K562 (cell line): Measurements from ENCODE around the gene SIRT7. TPM values are rescaled to one million over a fixed set of nuclear protein-coding genes. Genes with fewer than 3 reads are reported as not detected.

Experiments used
- CBX8 ChIP-seq: fragments of 200-600 bp; sonication (generic); IDR thresholded peaks from 2 replicates; pipeline ENCODE4 v1.6.1; 2012; ENCODE audit warnings: borderline replicate concordance, mixed run types, low read depth, mild to moderate bottlenecking, moderate library complexity, mixed read lengths, low read length, control low read depth, inconsistent platforms; ENCODE audit not compliant: poor library complexity, severe bottlenecking; ENCODE audit errors: extremely low read depth
- CTBP1 ChIP-seq: fragments of 450-650 bp; IDR thresholded peaks from 2 replicates; pipeline ENCODE4 v1.6.1; 2016; ENCODE audit warnings: borderline replicate concordance
- EP400 ChIP-seq: fragments of 450-650 bp; IDR thresholded peaks from 2 replicates; pipeline ENCODE4 v1.6.1; 2017; ENCODE audit warnings: antibody characterized with exemption, mild to moderate bottlenecking, moderate library complexity
- GATA2 ChIP-seq: sonication (generic); formaldehyde crosslinking; IDR thresholded peaks from 2 replicates; pipeline ENCODE4 v1.4.0; 2020; ENCODE audit warnings: mild to moderate bottlenecking, missing genetic modification reagents
- KAT2B ChIP-seq: IDR thresholded peaks from one replicate; pipeline ENCODE4 v1.6.1; 2012; ENCODE audit warnings: low read depth, mild to moderate bottlenecking, control low read depth, inconsistent platforms, low read length, moderate library complexity
- NCOR1 ChIP-seq: fragments of 450-650 bp; IDR thresholded peaks from 2 replicates; pipeline ENCODE4 v1.6.1; 2016; ENCODE audit warnings: mild to moderate bottlenecking, moderate library complexity
- NELFE ChIP-seq: IDR thresholded peaks from 2 replicates; pipeline ENCODE4 v1.6.1; 2011; ENCODE audit warnings: mild to moderate bottlenecking; ENCODE audit not compliant: insufficient read depth, insufficient read length
- NR2C1 ChIP-seq, 2 experiments: fragments of 450-650 bp; IDR thresholded peaks; 2 replicates each; pipeline ENCODE4 v1.6.1; 2017; ENCODE audit warnings: mild to moderate bottlenecking in 2 of 2, antibody characterized with exemption in 1 of 2, inconsistent platforms in 1 of 2, missing compliant biosample characterization in 1 of 2, missing genetic modification characterization in 1 of 2
- SNAPC5 ChIP-seq: fragments of 250-450 bp; sonication (Bioruptor Pico); IDR thresholded peaks from 2 replicates; pipeline ENCODE4 v1.8.0; 2021; ENCODE audit warnings: moderate library complexity, mild to moderate bottlenecking, inconsistent platforms
- TAF9B ChIP-seq: fragments of 450-650 bp; IDR thresholded peaks from 2 replicates; pipeline ENCODE4 v1.6.1; 2018; ENCODE audit warnings: mild to moderate bottlenecking; ENCODE audit not compliant: partially characterized antibody
- TARDBP ChIP-seq: fragments of 450-650 bp; IDR thresholded peaks from 2 replicates; pipeline ENCODE4 v1.6.1; 2016
- TEAD4 ChIP-seq, 2 experiments: sonication (generic) in 1 of 2; formaldehyde crosslinking in 1 of 2; IDR thresholded peaks; 2 replicates each; pipeline versions ENCODE4 v1.6.1 to v1.8.0; 2012 to 2022; ENCODE audit warnings: borderline replicate concordance in 1 of 2, inconsistent platforms in 1 of 2, low read length in 1 of 2, mild to moderate bottlenecking in 1 of 2, missing genetic modification reagents in 1 of 2
- ZNF197 ChIP-seq: fragments of 200-800 bp; sonication (Bioruptor generic); IDR thresholded peaks from 2 replicates; pipeline ENCODE4 v1.6.1; 2016; ENCODE audit warnings: low read depth, missing genetic modification characterization, missing compliant biosample characterization
- ZNF407 ChIP-seq: fragments of 450-650 bp; IDR thresholded peaks from 2 replicates; pipeline ENCODE4 v1.6.1; 2016; ENCODE audit warnings: low read depth
- ZNF76 ChIP-seq: fragments of 250-450 bp; sonication (Bioruptor Pico); IDR thresholded peaks from 2 replicates; pipeline ENCODE4 v1.4.0; 2020; ENCODE audit warnings: mild to moderate bottlenecking, moderate library complexity, borderline replicate concordance
- polyA plus RNA-seq, 8 experiments: library from polyadenylated mRNA; depleted of rRNA in 4 of 8; stranded (reverse) in 5 of 8; unstranded in 3 of 8; fragments of >200 nt; fragmentation: Nextera tagmentation in 2 of 8; fragmentation: Illumina TruSeq in 1 of 8; extraction: Ambion mirVana in 2 of 8; extraction: Trizol in 1 of 8; gene quantifications; 2 replicates each; pipeline versions ENCODE4 v1.2.1 to v1.2.3, GENCODE V29; 2011 to 2014; ENCODE audit warnings: inconsistent platforms in 1 of 8, missing spikeins in 1 of 8
- total RNA-seq, 7 experiments: library from RNA; depleted of rRNA in 6 of 7; stranded (reverse); fragments of >200 nt in 6 of 7; fragmentation: Illumina TruSeq in 2 of 7; extraction: Trizol in 2 of 7; gene quantifications; 2 replicates each; pipeline versions ENCODE4 v1.2.1 to v1.2.3, GENCODE V29; 2011 to 2021; ENCODE audit warnings: low replicate concordance in 1 of 7
- TF ChIP-seq, protein P1 (sequence below): sonication (generic); formaldehyde crosslinking; IDR thresholded peaks from 2 replicates; pipeline ENCODE4 v1.8.1; 2022; ENCODE audit warnings: missing genetic modification reagents
- TF ChIP-seq, protein P2 (sequence below): fragments of 450-650 bp; formaldehyde crosslinking; IDR thresholded peaks from 2 replicates; pipeline ENCODE4 v1.4.0; 2020; ENCODE audit warnings: mild to moderate bottlenecking

SIRT7 gene
- total and polyA plus RNA-seq, 9 of the 15 experiments (the other 6 are each of a cell fraction or from before 2014, with no cell fraction given): 1.6 to 54.8 (median 20.3) TPM

DNA sequence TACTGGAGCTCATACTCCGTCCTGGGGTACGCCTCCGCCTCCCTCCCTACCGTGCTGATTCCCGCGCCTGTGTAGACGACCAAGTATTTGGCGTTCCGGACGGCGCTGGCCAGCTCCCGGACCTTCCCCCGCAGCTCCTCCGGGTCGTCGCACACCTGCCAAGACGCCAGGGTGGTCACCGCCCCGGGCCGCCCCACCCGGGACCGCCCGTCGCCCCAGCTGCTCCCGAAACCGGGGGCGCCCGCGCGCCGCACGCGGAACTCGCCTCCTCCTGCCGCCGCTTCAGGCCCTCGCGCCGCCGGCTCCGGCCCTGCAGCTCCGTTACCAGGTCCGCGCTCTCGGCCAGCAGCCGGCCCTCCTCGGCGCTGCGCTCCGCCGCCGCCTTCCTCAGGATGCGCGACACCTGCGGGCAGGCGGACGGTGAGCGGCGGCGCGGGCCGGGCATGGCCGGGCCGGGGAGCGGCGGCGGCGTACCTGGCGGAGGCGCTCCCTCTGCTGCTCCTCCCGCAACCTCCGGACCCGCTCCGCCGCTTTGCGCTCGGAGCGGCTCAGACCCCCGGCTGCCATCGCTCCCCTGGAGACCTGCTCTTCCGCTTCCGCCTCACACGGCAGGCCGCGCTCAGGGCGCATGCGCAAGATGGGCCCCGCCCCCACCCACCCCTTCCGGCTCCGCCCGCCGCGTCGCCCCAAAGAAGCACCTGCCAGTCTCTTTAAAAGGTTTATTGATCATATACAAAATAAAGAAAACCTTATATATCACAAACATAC is at the start of gene SIRT7 (continued):
- TF ChIP-seq, protein P1, sequence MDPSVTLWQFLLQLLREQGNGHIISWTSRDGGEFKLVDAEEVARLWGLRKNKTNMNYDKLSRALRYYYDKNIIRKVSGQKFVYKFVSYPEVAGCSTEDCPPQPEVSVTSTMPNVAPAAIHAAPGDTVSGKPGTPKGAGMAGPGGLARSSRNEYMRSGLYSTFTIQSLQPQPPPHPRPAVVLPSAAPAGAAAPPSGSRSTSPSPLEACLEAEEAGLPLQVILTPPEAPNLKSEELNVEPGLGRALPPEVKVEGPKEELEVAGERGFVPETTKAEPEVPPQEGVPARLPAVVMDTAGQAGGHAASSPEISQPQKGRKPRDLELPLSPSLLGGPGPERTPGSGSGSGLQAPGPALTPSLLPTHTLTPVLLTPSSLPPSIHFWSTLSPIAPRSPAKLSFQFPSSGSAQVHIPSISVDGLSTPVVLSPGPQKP (CRISPR knock-in tag): no peak
- no peak for TF ChIP-seq GATA2 (CRISPR knock-in tag)
- TF ChIP-seq TEAD4 (IDR thresholded peaks at IDR 0.05; ENCODE audit: low read length): no peak
- TF ChIP-seq TEAD4 (CRISPR knock-in tag; IDR thresholded peaks at IDR 0.05; ENCODE audit: borderline replicate concordance): no peak
- no peak for TF ChIP-seq NCOR1
- no peak for TF ChIP-seq EP400
- TF ChIP-seq TAF9B: no peak
- no peak for TF ChIP-seq KAT2B
- no peak for TF ChIP-seq CBX8
- no peak for TF ChIP-seq NELFE
- 0 out of 2 replicates have a peak, but pooled peaks have one; percentile 24 for TF ChIP-seq ZNF76 (CRISPR knock-in tag)
- peak; percentile 73 for TF ChIP-seq CTBP1
- TF ChIP-seq, protein P2, sequence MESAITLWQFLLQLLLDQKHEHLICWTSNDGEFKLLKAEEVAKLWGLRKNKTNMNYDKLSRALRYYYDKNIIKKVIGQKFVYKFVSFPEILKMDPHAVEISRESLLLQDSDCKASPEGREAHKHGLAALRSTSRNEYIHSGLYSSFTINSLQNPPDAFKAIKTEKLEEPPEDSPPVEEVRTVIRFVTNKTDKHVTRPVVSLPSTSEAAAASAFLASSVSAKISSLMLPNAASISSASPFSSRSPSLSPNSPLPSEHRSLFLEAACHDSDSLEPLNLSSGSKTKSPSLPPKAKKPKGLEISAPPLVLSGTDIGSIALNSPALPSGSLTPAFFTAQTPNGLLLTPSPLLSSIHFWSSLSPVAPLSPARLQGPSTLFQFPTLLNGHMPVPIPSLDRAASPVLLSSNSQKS (CRISPR knock-in tag): no peak
- TF ChIP-seq TARDBP: no peak
- TF ChIP-seq SNAPC5 (CRISPR knock-in tag): no peak
- no peak for TF ChIP-seq NR2C1 (IDR thresholded peaks at IDR 0.05)
- TF ChIP-seq NR2C1 (tag; IDR thresholded peaks at IDR 0.05): no peak
- TF ChIP-seq ZNF407: no peak
- no peak for TF ChIP-seq ZNF197 (CRISPR knock-in tag)
